Ovary (tissue), 3 donors: ENCODE results near the gene ADGRV1.
"Not testable (repeated sequence)": the region's sequence is repeated elsewhere in the genome, so short reads cannot be mapped to it uniquely, and the experiment has no call there.

Experiments
- POLR2A ChIP-seq: fragments of 450-650 bp; IDR thresholded peaks from one replicate; pipeline ENCODE4 v1.6.1; 2017; ENCODE audit warnings: antibody characterized with exemption, mild to moderate bottlenecking, moderate library complexity
- TF ChIP-seq, protein P1 (sequence below), 3 donors: fragments of 450-650 bp in 2 of 3; fragments of 200-600 bp in 1 of 3; IDR thresholded peaks; one replicate each; pipeline versions ENCODE4 v1.5.1 to v1.8.0; 2016 to 2022; ENCODE audit warnings: antibody characterized with exemption in 3 of 3, mild to moderate bottlenecking in 1 of 3
- donor health status: DM: no; HTN: no; CAD: no.

DNA sequence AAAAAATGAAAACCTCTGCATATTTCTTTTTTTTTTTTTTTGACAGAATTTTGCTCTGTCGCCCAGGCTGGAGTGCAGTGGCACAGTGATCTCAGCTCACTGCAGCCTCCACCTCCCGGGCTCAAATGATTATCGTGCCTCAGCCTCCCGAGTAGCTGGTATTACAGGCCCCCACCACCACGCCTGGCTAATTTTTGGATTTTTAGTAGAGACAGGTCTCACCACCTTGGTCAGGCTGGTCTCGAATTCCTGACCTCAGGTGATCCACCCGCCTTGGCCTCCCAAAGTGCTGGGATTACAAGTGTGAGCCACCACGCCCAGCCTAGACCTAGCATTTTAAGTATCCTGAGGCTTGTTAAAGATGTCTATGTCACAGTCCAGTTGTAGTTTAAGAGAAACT lies 493.8 kb downstream of the ADGRV1 start:
- TF ChIP-seq, protein P1, sequence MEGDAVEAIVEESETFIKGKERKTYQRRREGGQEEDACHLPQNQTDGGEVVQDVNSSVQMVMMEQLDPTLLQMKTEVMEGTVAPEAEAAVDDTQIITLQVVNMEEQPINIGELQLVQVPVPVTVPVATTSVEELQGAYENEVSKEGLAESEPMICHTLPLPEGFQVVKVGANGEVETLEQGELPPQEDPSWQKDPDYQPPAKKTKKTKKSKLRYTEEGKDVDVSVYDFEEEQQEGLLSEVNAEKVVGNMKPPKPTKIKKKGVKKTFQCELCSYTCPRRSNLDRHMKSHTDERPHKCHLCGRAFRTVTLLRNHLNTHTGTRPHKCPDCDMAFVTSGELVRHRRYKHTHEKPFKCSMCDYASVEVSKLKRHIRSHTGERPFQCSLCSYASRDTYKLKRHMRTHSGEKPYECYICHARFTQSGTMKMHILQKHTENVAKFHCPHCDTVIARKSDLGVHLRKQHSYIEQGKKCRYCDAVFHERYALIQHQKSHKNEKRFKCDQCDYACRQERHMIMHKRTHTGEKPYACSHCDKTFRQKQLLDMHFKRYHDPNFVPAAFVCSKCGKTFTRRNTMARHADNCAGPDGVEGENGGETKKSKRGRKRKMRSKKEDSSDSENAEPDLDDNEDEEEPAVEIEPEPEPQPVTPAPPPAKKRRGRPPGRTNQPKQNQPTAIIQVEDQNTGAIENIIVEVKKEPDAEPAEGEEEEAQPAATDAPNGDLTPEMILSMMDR (IDR thresholded peaks at IDR 0.05): not testable (repeated sequence)
- not testable (repeated sequence) for TF ChIP-seq POLR2A
